Activated CD4-positive, alpha-beta T cell treated with anti-CD3 and anti-CD28 coated beads for 36 hours (primary cell): ENCODE measurements around the gene CRISPLD2. TPM values are rescaled to one million over a fixed set of nuclear protein-coding genes. Genes with fewer than 3 reads are reported as not detected.
A peak's percentile ranks its signal among the peaks of the same experiment; 100 is the strongest.

ENCODE experiments used
- ATAC-seq: fragments of 200-7000 bp; cut with Tn5 transposase; one replicate; pipeline ENCODE4 v1.10.0; 2021; ENCODE audit warnings: mild to moderate bottlenecking, moderate library complexity
- CTCF ChIA-PET: fragments of 350-600 bp; sonication (Branson Sonifier 250); formaldehyde crosslinking; loops from one replicate; lab custom pipeline; 2021; ENCODE audit warnings: antibody characterized with exemption; lab: Charles Lee
- POLR2A ChIA-PET: fragments of 350-600 bp; sonication (Branson Sonifier 250); formaldehyde crosslinking; loops from one replicate; lab custom pipeline; 2021; ENCODE audit warnings: antibody characterized with exemption, inconsistent platforms; lab: Charles Lee
- DNase-seq: peaks from one replicate; pipeline ENCODE4 v3.0.0-alpha.2; 2020
- H3K27ac Mint-ChIP-seq: one replicate; pipeline ENCODE4 v1.8.0; 2021; ENCODE audit warnings: mixed read lengths
- H3K27me3 Mint-ChIP-seq: one replicate; pipeline ENCODE4 v1.8.0; 2021; ENCODE audit warnings: mixed read lengths
- H3K36me3 Mint-ChIP-seq: one replicate; pipeline ENCODE4 v1.8.0; 2021; ENCODE audit warnings: low read depth, mixed read lengths
- H3K4me1 Mint-ChIP-seq: one replicate; pipeline ENCODE4 v1.8.0; 2021; ENCODE audit warnings: mixed read lengths
- H3K4me3 Mint-ChIP-seq: one replicate; pipeline ENCODE4 v1.8.0; 2021; ENCODE audit warnings: mild to moderate bottlenecking, moderate library complexity, mixed read lengths
- H3K9me3 Mint-ChIP-seq: one replicate; pipeline ENCODE4 v1.8.0; 2021; ENCODE audit warnings: low read depth, mixed read lengths
- intact Hi-C, 2 experiments: fragments of 100-400 bp; cut with DNase I in 1 of 2; cut with micrococcal nuclease in 1 of 2; formaldehyde crosslinking; loops; one replicate each; pipeline versions ENCODE4 v1.14.2 to v1.15.1; 2022 to 2024; cut with DNase I, micrococcal nuclease
- total RNA-seq, 2 experiments: library from RNA; stranded (reverse); gene quantifications; one replicate each; pipeline ENCODE4 v1.2.3, GENCODE V29; 2021

The CRISPLD2 gene
- total RNA-seq, 2 experiments from 2014 or later = 0.05 to 0.11 TPM

- no peak overlapping the region for H3K4me3 Mint-ChIP-seq
- no peaks in the 10 kb centered on the region for H3K36me3 Mint-ChIP-seq
- no peak for ATAC-seq
- no peaks in the 10 kb centered on the region for H3K4me1 Mint-ChIP-seq
- intact Hi-C loops = no loop called here
- peaks cover 2% of the 10 kb centered on the region for H3K27me3 Mint-ChIP-seq
- ChIA-PET CTCF (interaction anchor here (0.5 kb wide), 1 partner anchor 30 kb away, joined by 3 read pairs; no protein-coding TSS in a partner anchor), POLR2A (no interaction called here)
- H3K27ac Mint-ChIP-seq = no peak overlapping the region
- peaks cover 1% of the 10 kb centered on the region for H3K9me3 Mint-ChIP-seq
- DNase-seq = no peak
Measured at GRCh38 chr16:84941921-84942320, 122.1 kb downstream of the CRISPLD2 start.

GRCh38 chr16:84942786-84943185 is 123.0 kb downstream of the CRISPLD2 start:
- intact Hi-C loops = no loop called here
- no peaks in the 10 kb centered on the region for H3K4me1 Mint-ChIP-seq
- H3K4me3 Mint-ChIP-seq = no peak overlapping the region
- ATAC-seq = no peak
- peaks cover 2% of the 10 kb centered on the region for H3K27me3 Mint-ChIP-seq
- ChIA-PET CTCF (interaction anchor here (0.5 kb wide), 1 partner anchor 29 kb away, joined by 3 read pairs; no protein-coding TSS in a partner anchor), POLR2A (no interaction called here)
- no peaks in the 10 kb centered on the region for H3K36me3 Mint-ChIP-seq
- peaks cover 1% of the 10 kb centered on the region for H3K9me3 Mint-ChIP-seq
- no peak overlapping the region for H3K27ac Mint-ChIP-seq
- no peak for DNase-seq

- Mint-ChIP-seq H3K4me1 (no peaks in the 10 kb centered on the region), H3K9me3 (peaks cover 1% of the 10 kb centered on the region), H3K4me3 (no peak overlapping the region), H3K36me3 (no peaks in the 10 kb centered on the region), H3K27ac (no peak overlapping the region), H3K27me3 (peaks cover 2% of the 10 kb centered on the region)
- ATAC-seq = no peak
- ChIA-PET CTCF (interaction anchor here (0.7 kb wide), 1 partner anchor 21 kb away, joined by 5 read pairs; no protein-coding TSS in a partner anchor), POLR2A (no interaction called here)
- DNase-seq = no peak
- intact Hi-C loops = no loop called here
Measured at GRCh38 chr16:84943620-84944019, 123.8 kb downstream of the CRISPLD2 start.

GRCh38 chr16:84947022-84947421 is 127.2 kb downstream of the CRISPLD2 start:
- CTCF ChIA-PET = interaction anchor here (1.6 to 1.9 kb wide), 2 partner anchors 21 to 192 kb away, joined by 4 to 6 read pairs; no protein-coding TSS in a partner anchor

GRCh38 chr16:84947996-84948850 is 128.4 kb downstream of the CRISPLD2 start:
- CTCF ChIA-PET = interaction anchor here (0.9 to 1.6 kb wide), 2 partner anchors 22 to 195 kb away, joined by 3 to 4 read pairs; no protein-coding TSS in a partner anchor
- Mint-ChIP-seq H3K9me3 (peaks cover 1% of the 10 kb centered on the region), H3K4me3 (no peak overlapping the region), H3K36me3 (no peaks in the 10 kb centered on the region), H3K27me3 (no peaks in the 10 kb centered on the region), H3K4me1 (no peaks in the 10 kb centered on the region), H3K27ac (no peak overlapping the region)
- intact Hi-C loops = no loop called here
- POLR2A ChIA-PET = no interaction called here
- DNase-seq (no peak), ATAC-seq (no peak)

More at GRCh38 chr16:84947022-84947421, 127.2 kb downstream of the CRISPLD2 start:
- Mint-ChIP-seq H3K36me3 (no peaks in the 10 kb centered on the region), H3K9me3 (peaks cover 1% of the 10 kb centered on the region), H3K4me3 (no peak overlapping the region), H3K27me3 (no peaks in the 10 kb centered on the region), H3K27ac (no peak overlapping the region), H3K4me1 (no peaks in the 10 kb centered on the region)
- intact Hi-C loops = no loop called here
- POLR2A ChIA-PET = no interaction called here
- no peak for DNase-seq
- ATAC-seq = no peak

- Mint-ChIP-seq H3K36me3 (no peaks in the 10 kb centered on the region), H3K9me3 (peaks cover 1% of the 10 kb centered on the region), H3K27ac (no peak overlapping the region), H3K4me1 (no peaks in the 10 kb centered on the region), H3K27me3 (no peaks in the 10 kb centered on the region), H3K4me3 (no peak overlapping the region)
- CTCF ChIA-PET = interaction anchor here (6.7 kb wide), 1 partner anchor 21 kb away, joined by 108 read pairs; no protein-coding TSS in a partner anchor
- POLR2A ChIA-PET = no interaction called here
- intact Hi-C loops = no loop called here
- DNase-seq (no peak), ATAC-seq (no peak)
Measured at GRCh38 chr16:84948851-84949610, 129.2 kb downstream of the CRISPLD2 start.

- H3K27ac Mint-ChIP-seq = no peak overlapping the region
- H3K36me3 Mint-ChIP-seq = no peaks in the 10 kb centered on the region
- H3K4me1 Mint-ChIP-seq = no peaks in the 10 kb centered on the region
- DNase-seq (no peak), ATAC-seq (no peak)
- POLR2A ChIA-PET = no interaction called here
- intact Hi-C loops = loop anchor here in 1 of 2 experiments (10.0 kb wide), 1 partner anchor 435 kb away; no protein-coding TSS in a partner anchor
- H3K4me3 Mint-ChIP-seq = no peak overlapping the region
- CTCF ChIA-PET = interaction anchor here (0.7 to 6.7 kb wide), 4 partner anchors 20 to 1241 kb away, joined by 4 to 108 read pairs (median 8); no protein-coding TSS in a partner anchor
- no peaks in the 10 kb centered on the region for H3K27me3 Mint-ChIP-seq
- peaks cover 1% of the 10 kb centered on the region for H3K9me3 Mint-ChIP-seq
Measured at GRCh38 chr16:84949772-84950436, 130.1 kb downstream of the CRISPLD2 start.

GRCh38 chr16:84950906-84951305 is 131.1 kb downstream of the CRISPLD2 start:
- intact Hi-C loops = loop anchor here in 1 of 2 experiments (10.0 kb wide), 1 partner anchor 436 kb away; no protein-coding TSS in a partner anchor
- no peaks in the 10 kb centered on the region for H3K27me3 Mint-ChIP-seq
- ChIA-PET CTCF (interaction anchor here (1.0 to 6.7 kb wide), 6 partner anchors 14 to 196 kb away, joined by 3 to 108 read pairs (median 7); no protein-coding TSS in a partner anchor), POLR2A (no interaction called here)
- no peaks in the 10 kb centered on the region for H3K9me3 Mint-ChIP-seq
- peak; percentile 62 for DNase-seq
- no peak for ATAC-seq
- H3K4me1 Mint-ChIP-seq = no peaks in the 10 kb centered on the region
- no peaks in the 10 kb centered on the region for H3K36me3 Mint-ChIP-seq
- no peak overlapping the region for H3K27ac Mint-ChIP-seq
- no peak overlapping the region for H3K4me3 Mint-ChIP-seq

GRCh38 chr16:84952335-84953189 is 132.8 kb downstream of the CRISPLD2 start:
- intact Hi-C loops = loop anchor here (1.0 to 10.0 kb wide), 4 partner anchors 27 to 438 kb away; no protein-coding TSS in a partner anchor
- ChIA-PET POLR2A (interaction anchor here (0.6 kb wide), 1 partner anchor 484 kb away, joined by 4 read pairs; no protein-coding TSS in a partner anchor), CTCF (interaction anchor here (0.6 to 6.7 kb wide), 29 partner anchors 9 to 342 kb away, joined by 3 to 108 read pairs (median 3); no protein-coding TSS in a partner anchor)
- H3K9me3 Mint-ChIP-seq = no peaks in the 10 kb centered on the region
- DNase-seq = peak; percentile 79
- H3K36me3 Mint-ChIP-seq = no peaks in the 10 kb centered on the region
- H3K27ac Mint-ChIP-seq = no peak overlapping the region
- no peaks in the 10 kb centered on the region for H3K4me1 Mint-ChIP-seq
- ATAC-seq = peak; percentile 91
- H3K4me3 Mint-ChIP-seq = no peak overlapping the region
- no peaks in the 10 kb centered on the region for H3K27me3 Mint-ChIP-seq

GRCh38 chr16:84953190-84953746 is 133.5 kb downstream of the CRISPLD2 start:
- H3K27ac Mint-ChIP-seq = no peak overlapping the region

More at GRCh38 chr16:84953190-84953746, 133.5 kb downstream of the CRISPLD2 start:
- DNase-seq (no peak), ATAC-seq (no peak)
- Mint-ChIP-seq H3K4me3 (no peak overlapping the region), H3K4me1 (no peaks in the 10 kb centered on the region), H3K9me3 (no peaks in the 10 kb centered on the region), H3K36me3 (no peaks in the 10 kb centered on the region), H3K27me3 (no peaks in the 10 kb centered on the region)
- intact Hi-C loops = loop anchor here in 1 of 2 experiments (10.0 kb wide), 1 partner anchor 438 kb away; no protein-coding TSS in a partner anchor
- ChIA-PET CTCF (interaction anchor here (0.6 to 6.7 kb wide), 18 partner anchors 8 to 342 kb away, joined by 3 to 108 read pairs (median 3); no protein-coding TSS in a partner anchor), POLR2A (no interaction called here)
